HepG2 (cell line): ENCODE results near the gene PPP1CC. TPM values are rescaled to one million over a fixed set of nuclear protein-coding genes. Genes with fewer than 3 reads are reported as not detected.

Experiments
- ATAC-seq: fragments of 200-7000 bp; cut with Tn5 transposase; 3 replicates; pipeline ENCODE4 v1.9.1; 2020; ENCODE audit warnings: mild to moderate bottlenecking, moderate library complexity
- BruUV-seq: library from RNA; stranded (reverse); fragments of 400-500 nt; replicated peaks from 2 replicates; lab custom pipeline; 2021; lab: Mats Ljungman, UMichigan
- CTCF ChIA-PET: fragments of 300-600 bp; formaldehyde crosslinking; extraction: SDS; loops from one replicate; lab custom pipeline; 2021; ENCODE audit warnings: low total read pairs, inconsistent platforms, low intra/inter-chr PET ratio; lab: Yijun Ruan, JAX
- POLR2A ChIA-PET: fragments of 350-600 bp; sonication (Branson Sonifier 250); formaldehyde crosslinking; loops from one replicate; lab custom pipeline; 2020; ENCODE audit warnings: antibody characterized with exemption, inconsistent platforms; lab: Yijun Ruan, JAX
- DNase-seq: peaks from one replicate; pipeline ENCODE4 v3.0.0-alpha.2; 2015; ENCODE audit warnings: low spot score
- FAIRE-seq: peaks from 3 replicates; lab custom pipeline; 2011; peaks lifted over from hg19 to GRCh38; lab: Jason Lieb, UNC
- H2AFZ ChIP-seq: one replicate; pipeline ENCODE4 v1.6.1; 2011; ENCODE audit warnings: low read length, inconsistent platforms
- H3K27ac ChIP-seq: fragments of 300-600 bp; 3 replicates; pipeline ENCODE4 v1.8.0; 2011; ENCODE audit warnings: mixed run types, mild to moderate bottlenecking, mixed read lengths, low read length, inconsistent platforms; ENCODE audit not compliant: insufficient read depth; ENCODE audit errors: extremely low read length
- H3K27me3 ChIP-seq, 2 experiments: fragments of 200-600 bp in 1 of 2; 2 replicates in 1 of 2; 3 replicates in 1 of 2; pipeline versions ENCODE4 v1.6.0 to v1.8.0; 2011; ENCODE audit warnings: low read length in 2 of 2, mild to moderate bottlenecking in 2 of 2, moderate library complexity in 2 of 2, inconsistent platforms in 1 of 2; ENCODE audit not compliant: insufficient read depth in 2 of 2, control insufficient read depth in 1 of 2
- H3K36me3 ChIP-seq, 2 experiments: fragments of 200-600 bp in 1 of 2; replicated peaks in 1 of 2; 2 replicates in 1 of 2; 3 replicates in 1 of 2; pipeline versions ENCODE4 v1.5.1 to v1.8.0; 2011; ENCODE audit warnings: low read length in 2 of 2, inconsistent platforms in 1 of 2; ENCODE audit not compliant: insufficient read depth in 2 of 2, control insufficient read depth in 1 of 2
- H3K4me1 ChIP-seq: 2 replicates; pipeline ENCODE4 v1.5.1; 2012; ENCODE audit warnings: low read length, inconsistent platforms; ENCODE audit not compliant: insufficient read depth
- H3K4me2 ChIP-seq: 2 replicates; pipeline ENCODE4 v1.6.0; 2011; ENCODE audit warnings: low read depth, low read length, inconsistent platforms
- H3K4me3 ChIP-seq, 3 experiments: fragments of 200-600 bp in 1 of 3; sonication (generic), shearing (Covaris generic) in 1 of 3; replicated peaks in 1 of 3; 2 replicates each; pipeline ENCODE4 v1.5.1; 2011 to 2016; ENCODE audit warnings: low read length in 3 of 3, inconsistent platforms in 2 of 3, low read depth in 2 of 3, mild to moderate bottlenecking in 2 of 3, control low read depth in 1 of 3, mixed read lengths in 1 of 3; ENCODE audit not compliant: insufficient read depth in 1 of 3
- H3K79me2 ChIP-seq: one replicate; pipeline ENCODE4 v1.6.1; 2011; ENCODE audit warnings: low read length, inconsistent platforms; ENCODE audit not compliant: insufficient read depth
- H3K9ac ChIP-seq: 2 replicates; pipeline ENCODE4 v1.6.0; 2011; ENCODE audit warnings: mild to moderate bottlenecking, low read depth, low read length, inconsistent platforms; ENCODE audit not compliant: insufficient read depth
- H3K9me3 ChIP-seq: 2 replicates; pipeline ENCODE4 v1.5.1; 2012; ENCODE audit warnings: mild to moderate bottlenecking, low read length
- H4K20me1 ChIP-seq: 2 replicates; pipeline ENCODE4 v1.6.0; 2011; ENCODE audit warnings: inconsistent platforms, mild to moderate bottlenecking, low read length, moderate library complexity; ENCODE audit not compliant: insufficient read depth
- ERF ChIP-seq: IDR thresholded peaks from 2 replicates; pipeline ENCODE4 v1.6.1; 2018; ENCODE audit warnings: missing biosample characterization, missing genetic modification reagents
- GATAD2A ChIP-seq: IDR thresholded peaks from 2 replicates; pipeline ENCODE4 v1.6.1; 2016
- HNF1A ChIP-seq, 2 experiments: sonication (generic) in 1 of 2; formaldehyde crosslinking in 1 of 2; IDR thresholded peaks; 2 replicates each; pipeline versions ENCODE4 v1.4.0 to v1.6.1; 2016 to 2020; ENCODE audit warnings: borderline replicate concordance in 1 of 2, low read depth in 1 of 2, mild to moderate bottlenecking in 1 of 2, missing genetic modification reagents in 1 of 2
- MIXL1 ChIP-seq: IDR thresholded peaks from 2 replicates; pipeline ENCODE4 v1.6.1; 2016
- RERE ChIP-seq: IDR thresholded peaks from 2 replicates; pipeline ENCODE4 v1.6.1; 2016; ENCODE audit warnings: low read depth, missing genetic modification reagents, missing compliant biosample characterization
- RFXAP ChIP-seq: sonication (generic); formaldehyde crosslinking; IDR thresholded peaks from 2 replicates; pipeline ENCODE4 v1.4.0; 2020; ENCODE audit warnings: missing genetic modification reagents, borderline replicate concordance
- SOX13 ChIP-seq, 3 experiments: fragments of 450-650 bp in 1 of 3; sonication (generic) in 1 of 3; formaldehyde crosslinking in 1 of 3; IDR thresholded peaks in 2 of 3; conservative IDR thresholded peaks in 1 of 3; 2 replicates each; pipeline versions ENCODE4 v1.5.0 to v1.6.1; 2016 to 2020; ENCODE audit warnings: antibody characterized with exemption in 1 of 3, mild to moderate bottlenecking in 1 of 3, missing compliant biosample characterization in 1 of 3, missing genetic modification reagents in 1 of 3, moderate library complexity in 1 of 3
- WGBS: methylation state at CpG from one replicate; pipeline ENCODE4 v1.1.6; 2017; ENCODE audit warnings: low lambda C conversion rate; 5-methylcytosine and 5-hydroxymethylcytosine counted together
- in situ Hi-C: cut with HindIII; loops from 2 replicates; pipeline ENCODE4 v1.10.0; 2017; ENCODE audit warnings: low pct_unique_long_range_greater_than_20kb; ENCODE audit not compliant: extremely low pct_ligation_motif_present
- intact Hi-C: fragments of 100-400 bp; cut with micrococcal nuclease; formaldehyde crosslinking; loops from one replicate; pipeline ENCODE4 v1.10.0; 2022; ENCODE audit not compliant: unreplicated experiment
- polyA plus RNA-seq, 8 experiments: library from polyadenylated mRNA; depleted of rRNA in 3 of 8; stranded (reverse) in 7 of 8; unstranded in 1 of 8; fragments of >200 nt; fragmentation: Illumina TruSeq in 4 of 8; extraction: Trizol in 4 of 8; gene quantifications; 2 replicates each; pipeline versions ENCODE4 v1.2.1 to v1.2.3, GENCODE V29; 2011 to 2016; ENCODE audit warnings: low read depth in 4 of 8, missing spikeins in 1 of 8, mixed read lengths in 1 of 8; ENCODE audit not compliant: insufficient read depth in 1 of 8
- total RNA-seq, 5 experiments: library from RNA; depleted of rRNA; stranded (reverse); fragments of >200 nt; fragmentation: Illumina TruSeq; extraction: Trizol; gene quantifications; 2 replicates each; pipeline ENCODE4 v1.2.3, GENCODE V29; 2016; ENCODE audit warnings: low read depth in 1 of 5
- TF ChIP-seq, protein P1 (sequence below): sonication (generic); formaldehyde crosslinking; IDR thresholded peaks from 2 replicates; pipeline ENCODE4 v1.4.0; 2020; ENCODE audit warnings: mild to moderate bottlenecking, missing genetic modification reagents, borderline replicate concordance

Gene PPP1CC
- total and polyA plus RNA-seq, 2 of the 13 experiments (the other 11 are each of a cell fraction or from before 2014, with no cell fraction given), result 178 to 187 TPM

GRCh38 chr12:110731479-110731878 lies 11.2 kb downstream of the PPP1CC start:
- ATAC-seq (no peak; the same call in 2 of the 3 replicates), FAIRE-seq (peak; percentile 43), DNase-seq (no peak)
- in situ Hi-C loops (no loop called here), intact Hi-C loops (no loop called here)
- H2AFZ ChIP-seq, result no peak overlapping the region
- POLR2A ChIA-PET, result interaction anchor here (0.6 kb wide), 1 partner anchor 10 kb away, joined by 3 read pairs; no protein-coding TSS in a partner anchor
- no peaks in the 10 kb centered on the region for H3K9me3 ChIP-seq
- 63% methylated on average over 2 of the region's 2 CpGs for WGBS
- H3K27me3 ChIP-seq, result no peaks in the 10 kb centered on the region
- peaks cover 81% of the 10 kb centered on the region for H4K20me1 ChIP-seq
- no peak overlapping the region for H3K4me2 ChIP-seq
- H3K4me1 ChIP-seq, result peaks cover 80% of the 10 kb centered on the region
- H3K27ac ChIP-seq, result no peak overlapping the region
- CTCF ChIA-PET, result no interaction called here
- BruUV-seq, result no TSS peak
- no peak overlapping the region for H3K9ac ChIP-seq
- no peak overlapping the region for H3K4me3 ChIP-seq
- H3K79me2 ChIP-seq, result peaks cover 71% of the 10 kb centered on the region
- peaks cover 23 to 76% of the 10 kb centered on the region in 2 experiments for H3K36me3 ChIP-seq
- TF ChIP-seq RFXAP (CRISPR knock-in tag) (no peak), RERE (peak; percentile 64; the same call in 1 of the 2 replicates), SOX13 (IDR thresholded peaks at IDR 0.05) (no peak), SOX13 (CRISPR knock-in tag; conservative IDR thresholded peaks at IDR 0.05 in 1 of 2, IDR thresholded peaks at IDR 0.05 in 1 of 2) (peak in 1 of 2 experiments; percentile 63; a peak in 2 of 4 replicates), HNF1A (IDR thresholded peaks at IDR 0.05; ENCODE audit: low read depth) (peak; percentile 65; the same call in 1 of the 2 replicates), HNF1A (CRISPR knock-in tag; IDR thresholded peaks at IDR 0.05; ENCODE audit: borderline replicate concordance) (peak; percentile 39; the same call in 1 of the 2 replicates), ERF (CRISPR knock-in tag) (no peak), MIXL1 (CRISPR knock-in tag) (0 out of 2 replicates have a peak, but pooled peaks have one; percentile 48), GATAD2A (0 out of 2 replicates have a peak, but pooled peaks have one; percentile 45)
- TF ChIP-seq, protein P1, sequence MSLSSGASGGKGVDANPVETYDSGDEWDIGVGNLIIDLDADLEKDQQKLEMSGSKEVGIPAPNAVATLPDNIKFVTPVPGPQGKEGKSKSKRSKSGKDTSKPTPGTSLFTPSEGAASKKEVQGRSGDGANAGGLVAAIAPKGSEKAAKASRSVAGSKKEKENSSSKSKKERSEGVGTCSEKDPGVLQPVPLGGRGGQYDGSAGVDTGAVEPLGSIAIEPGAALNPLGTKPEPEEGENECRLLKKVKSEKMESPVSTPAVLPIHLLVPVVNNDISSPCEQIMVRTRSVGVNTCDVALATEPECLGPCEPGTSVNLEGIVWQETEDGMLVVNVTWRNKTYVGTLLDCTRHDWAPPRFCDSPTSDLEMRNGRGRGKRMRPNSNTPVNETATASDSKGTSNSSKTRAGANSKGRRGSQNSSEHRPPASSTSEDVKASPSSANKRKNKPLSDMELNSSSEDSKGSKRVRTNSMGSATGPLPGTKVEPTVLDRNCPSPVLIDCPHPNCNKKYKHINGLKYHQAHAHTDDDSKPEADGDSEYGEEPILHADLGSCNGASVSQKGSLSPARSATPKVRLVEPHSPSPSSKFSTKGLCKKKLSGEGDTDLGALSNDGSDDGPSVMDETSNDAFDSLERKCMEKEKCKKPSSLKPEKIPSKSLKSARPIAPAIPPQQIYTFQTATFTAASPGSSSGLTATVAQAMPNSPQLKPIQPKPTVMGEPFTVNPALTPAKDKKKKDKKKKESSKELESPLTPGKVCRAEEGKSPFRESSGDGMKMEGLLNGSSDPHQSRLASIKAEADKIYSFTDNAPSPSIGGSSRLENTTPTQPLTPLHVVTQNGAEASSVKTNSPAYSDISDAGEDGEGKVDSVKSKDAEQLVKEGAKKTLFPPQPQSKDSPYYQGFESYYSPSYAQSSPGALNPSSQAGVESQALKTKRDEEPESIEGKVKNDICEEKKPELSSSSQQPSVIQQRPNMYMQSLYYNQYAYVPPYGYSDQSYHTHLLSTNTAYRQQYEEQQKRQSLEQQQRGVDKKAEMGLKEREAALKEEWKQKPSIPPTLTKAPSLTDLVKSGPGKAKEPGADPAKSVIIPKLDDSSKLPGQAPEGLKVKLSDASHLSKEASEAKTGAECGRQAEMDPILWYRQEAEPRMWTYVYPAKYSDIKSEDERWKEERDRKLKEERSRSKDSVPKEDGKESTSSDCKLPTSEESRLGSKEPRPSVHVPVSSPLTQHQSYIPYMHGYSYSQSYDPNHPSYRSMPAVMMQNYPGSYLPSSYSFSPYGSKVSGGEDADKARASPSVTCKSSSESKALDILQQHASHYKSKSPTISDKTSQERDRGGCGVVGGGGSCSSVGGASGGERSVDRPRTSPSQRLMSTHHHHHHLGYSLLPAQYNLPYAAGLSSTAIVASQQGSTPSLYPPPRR (CRISPR knock-in tag), result peak; percentile 65; the same call in 1 of the 2 replicates
